HFFc6 (cell line): Measurements from ENCODE around the gene SEPTIN8. TPM values are rescaled to one million over a fixed set of nuclear protein-coding genes. Genes with fewer than 3 reads are reported as not detected.

ENCODE experiments used
- DNase-seq: peaks from one replicate; pipeline ENCODE4 v3.0.0-alpha.2; 2018
- H3K27ac Mint-ChIP-seq: 2 replicates; pipeline ENCODE4 v1.8.0; 2020; ENCODE audit warnings: mild to moderate bottlenecking, mixed read lengths
- H3K27me3 Mint-ChIP-seq: 2 replicates; pipeline ENCODE4 v1.8.0; 2021; ENCODE audit warnings: mild to moderate bottlenecking, moderate library complexity, mixed read lengths; ENCODE audit not compliant: insufficient read depth
- H3K36me3 Mint-ChIP-seq: 2 replicates; pipeline ENCODE4 v1.8.0; 2021; ENCODE audit warnings: low read depth, mixed read lengths
- H3K4me1 Mint-ChIP-seq: 2 replicates; pipeline ENCODE4 v1.8.0; 2020; ENCODE audit warnings: low read depth, mixed read lengths
- H3K4me3 Mint-ChIP-seq: 2 replicates; pipeline ENCODE4 v1.8.0; 2020; ENCODE audit warnings: mild to moderate bottlenecking, moderate library complexity, mixed read lengths
- H3K9me3 Mint-ChIP-seq: 2 replicates; pipeline ENCODE4 v1.8.0; 2020; ENCODE audit warnings: mild to moderate bottlenecking, mixed read lengths
- CTCF ChIP-seq: fragments of 200-600 bp; sonication (generic); IDR thresholded peaks from 2 replicates; pipeline ENCODE4 v1.5.0; 2021; ENCODE audit warnings: antibody characterized with exemption, mild to moderate bottlenecking
- total RNA-seq, 6 experiments: library from RNA; stranded (reverse); fragmentation: NEBNext Ultra II Directional; extraction: Animal tissue kit (Norgen Biotek cat#: 25700); gene quantifications; 2 replicates in 1 of 6; 3 replicates in 5 of 6; pipeline ENCODE4 v1.2.3, GENCODE V29; 2021

The SEPTIN8 gene
- total RNA-seq, 6 experiments from 2014 or later, result 53.9 to 67.1 (median 59.2) TPM

GRCh38 chr5:132718544-132719312 lies 58.3 kb downstream of the SEPTIN8 start:
- DNase-seq, result no peak
- Mint-ChIP-seq H3K4me3 (no peak overlapping the region), H3K9me3 (no peaks in the 10 kb centered on the region), H3K36me3 (no peaks in the 10 kb centered on the region; the same call in 1 of the 2 replicates), H3K4me1 (peaks cover 9% of the 10 kb centered on the region), H3K27ac (peak overlapping the region; percentile 36; the same call in 1 of the 2 replicates), H3K27me3 (no peaks in the 10 kb centered on the region)
- no peak for TF ChIP-seq CTCF

GRCh38 chr5:132714456-132715307 lies 62.4 kb downstream of the SEPTIN8 start:
- Mint-ChIP-seq H3K4me1 (peaks cover 9% of the 10 kb centered on the region), H3K27ac (no peak overlapping the region), H3K27me3 (no peaks in the 10 kb centered on the region), H3K4me3 (no peak overlapping the region), H3K9me3 (no peaks in the 10 kb centered on the region), H3K36me3 (no peaks in the 10 kb centered on the region)
- DNase-seq, result no peak
- TF ChIP-seq CTCF, result peak; percentile 85

GRCh38 chr5:132708645-132709044 lies 68.4 kb downstream of the SEPTIN8 start:
- TF ChIP-seq CTCF, result no peak
- H3K36me3 Mint-ChIP-seq, result no peaks in the 10 kb centered on the region
- H3K27me3 Mint-ChIP-seq, result no peaks in the 10 kb centered on the region
- no peak overlapping the region for H3K27ac Mint-ChIP-seq
- no peak for DNase-seq
- no peaks in the 10 kb centered on the region for H3K9me3 Mint-ChIP-seq
- H3K4me1 Mint-ChIP-seq, result peaks cover 18% of the 10 kb centered on the region
- H3K4me3 Mint-ChIP-seq, result no peak overlapping the region

GRCh38 chr5:132704875-132705274 lies 72.2 kb downstream of the SEPTIN8 start:
- TF ChIP-seq CTCF, result no peak
- peak; percentile 56 for DNase-seq

More at GRCh38 chr5:132704875-132705274, 72.2 kb downstream of the SEPTIN8 start:
- peaks cover 19% of the 10 kb centered on the region for H3K4me1 Mint-ChIP-seq
- H3K9me3 Mint-ChIP-seq, result no peaks in the 10 kb centered on the region
- H3K27ac Mint-ChIP-seq, result peak overlapping the region; percentile 59
- H3K27me3 Mint-ChIP-seq, result no peaks in the 10 kb centered on the region
- peak overlapping the region; percentile 52; the same call in 1 of the 2 replicates for H3K4me3 Mint-ChIP-seq
- peaks cover 8% of the 10 kb centered on the region for H3K36me3 Mint-ChIP-seq

Other genes with a start within 250 kb of the SEPTIN8 start
- gene IL5, start 233.7 kb downstream of the SEPTIN8 start, total RNA-seq, result not detected
- gene RAD50, start 220.3 kb downstream of the SEPTIN8 start, total RNA-seq, result 10 to 100 TPM; 11.6 to 27.7 (median 12.8) TPM
- gene IL13, start 119.1 kb downstream of the SEPTIN8 start, total RNA-seq, result not detected
- not detected for gene IL4, start 103.2 kb downstream of the SEPTIN8 start, total RNA-seq
- gene KIF3A, start 39.7 kb downstream of the SEPTIN8 start, total RNA-seq, result 10 to 100 TPM; 12.9 to 15.4 (median 14.9) TPM
- gene CCNI2, start 29.8 kb downstream of the SEPTIN8 start, total RNA-seq, result not detected
- not detected for gene SOWAHA, start 36.1 kb upstream of the SEPTIN8 start, total RNA-seq
- gene SHROOM1, start 53.4 kb upstream of the SEPTIN8 start, total RNA-seq, result 10 to 100 TPM in 1 of 6 experiments, 1 to 10 TPM in 5; 7.8 to 12.2 (median 8.6) TPM
- gene GDF9, start 89.2 kb upstream of the SEPTIN8 start, total RNA-seq, result under 1 TPM in 3 of 6 experiments, not detected in 3; 0.09 to 0.14 (median 0.12) TPM
- 100 to 1,000 TPM; 501 to 678 (median 615) TPM for gene UQCRQ, start 89.4 kb upstream of the SEPTIN8 start, total RNA-seq
- gene LEAP2, start 96.4 kb upstream of the SEPTIN8 start, total RNA-seq, result under 1 TPM; 0.09 to 0.51 (median 0.41) TPM
- gene AFF4, start 186.4 kb upstream of the SEPTIN8 start, total RNA-seq, result 10 to 100 TPM; 81.1 to 92.5 (median 87.6) TPM
- gene ZCCHC10, start 249.3 kb upstream of the SEPTIN8 start, total RNA-seq, result 10 to 100 TPM; 11.0 to 19.8 (median 17.4) TPM